Activated CD8-positive, alpha-beta T cell treated with anti-CD3 and anti-CD28 coated beads for 36 hours (primary cell): Measurements from ENCODE around the gene TRIP11. TPM values are rescaled to one million over a fixed set of nuclear protein-coding genes. Genes with fewer than 3 reads are reported as not detected.

Experiments used
- ATAC-seq: fragments of 200-7000 bp; cut with Tn5 transposase; one replicate; pipeline ENCODE4 v1.10.0; 2021; ENCODE audit warnings: mild to moderate bottlenecking, moderate library complexity
- CTCF ChIA-PET: fragments of 350-600 bp; sonication (Branson Sonifier 250); formaldehyde crosslinking; loops from one replicate; lab custom pipeline; 2021; ENCODE audit warnings: antibody characterized with exemption; lab: Charles Lee
- POLR2A ChIA-PET: fragments of 350-600 bp; sonication (Branson Sonifier 250); formaldehyde crosslinking; loops from one replicate; lab custom pipeline; 2021; ENCODE audit warnings: antibody characterized with exemption; lab: Charles Lee
- DNase-seq: peaks from one replicate; pipeline ENCODE4 v3.0.0-alpha.2; 2020
- H3K27ac Mint-ChIP-seq: one replicate; pipeline ENCODE4 v1.8.0; 2021; ENCODE audit warnings: mild to moderate bottlenecking, mixed read lengths
- H3K27me3 Mint-ChIP-seq: one replicate; pipeline ENCODE4 v1.8.0; 2021; ENCODE audit warnings: mixed read lengths
- H3K36me3 Mint-ChIP-seq: one replicate; pipeline ENCODE4 v1.8.0; 2021; ENCODE audit warnings: low read depth, mixed read lengths
- H3K4me1 Mint-ChIP-seq: one replicate; pipeline ENCODE4 v1.8.0; 2021; ENCODE audit warnings: low read depth, mixed read lengths
- H3K4me3 Mint-ChIP-seq: one replicate; pipeline ENCODE4 v1.8.0; 2021; ENCODE audit warnings: mild to moderate bottlenecking, moderate library complexity, mixed read lengths
- H3K9me3 Mint-ChIP-seq: one replicate; pipeline ENCODE4 v1.8.0; 2021; ENCODE audit warnings: mixed read lengths
- CTCF ChIP-seq: fragments of 200-600 bp; IDR thresholded peaks from one replicate; pipeline ENCODE4 v1.8.0; 2022; ENCODE audit warnings: antibody characterized with exemption, mild to moderate bottlenecking
- intact Hi-C: fragments of 100-400 bp; cut with micrococcal nuclease; formaldehyde crosslinking; loops from one replicate; pipeline ENCODE4 v1.10.0; 2022
- total RNA-seq, 2 experiments: library from RNA; stranded (reverse); gene quantifications; one replicate each; pipeline ENCODE4 v1.2.3, GENCODE V29; 2021

TRIP11 gene
- total RNA-seq, 2 experiments from 2014 or later: 33.5 to 35.5 TPM

GRCh38 chr14:91963465-91963864 is 76.4 kb downstream of the TRIP11 start:
- intact Hi-C loops: no loop called here
- ChIA-PET POLR2A (no interaction called here), CTCF (interaction anchor here (1.2 to 1.5 kb wide), 4 partner anchors 12 to 313 kb away, joined by 3 to 4 read pairs (median 4); no protein-coding TSS in a partner anchor)
- H3K4me1 Mint-ChIP-seq: peaks cover 5% of the 10 kb centered on the region
- no peaks in the 10 kb centered on the region for H3K27me3 Mint-ChIP-seq
- no peak for TF ChIP-seq CTCF
- H3K4me3 Mint-ChIP-seq: no peak overlapping the region
- peaks cover 3% of the 10 kb centered on the region for H3K36me3 Mint-ChIP-seq
- ATAC-seq (no peak), DNase-seq (no peak)
- no peaks in the 10 kb centered on the region for H3K9me3 Mint-ChIP-seq
- H3K27ac Mint-ChIP-seq: no peak overlapping the region

GRCh38 chr14:91961297-91962220 is 78.3 kb downstream of the TRIP11 start:
- H3K27me3 Mint-ChIP-seq: no peaks in the 10 kb centered on the region
- TF ChIP-seq CTCF: no peak
- no peak overlapping the region for H3K4me3 Mint-ChIP-seq
- no peaks in the 10 kb centered on the region for H3K9me3 Mint-ChIP-seq
- H3K27ac Mint-ChIP-seq: no peak overlapping the region
- DNase-seq (no peak), ATAC-seq (peak; percentile 13)
- H3K36me3 Mint-ChIP-seq: no peaks in the 10 kb centered on the region
- ChIA-PET CTCF (interaction anchor here (1.2 kb wide), 1 partner anchor 314 kb away, joined by 3 read pairs; no protein-coding TSS in a partner anchor), POLR2A (interaction anchor here (0.9 to 1.2 kb wide), 2 partner anchors 51 to 78 kb away, joined by 3 to 5 read pairs; partner anchors contain the start of gene TRIP11)
- no peaks in the 10 kb centered on the region for H3K4me1 Mint-ChIP-seq
- intact Hi-C loops: no loop called here

- no peaks in the 10 kb centered on the region for H3K9me3 Mint-ChIP-seq
- H3K36me3 Mint-ChIP-seq: no peaks in the 10 kb centered on the region
- no peak overlapping the region for H3K27ac Mint-ChIP-seq
- no peak for DNase-seq
- no peak for ATAC-seq
- H3K27me3 Mint-ChIP-seq: no peaks in the 10 kb centered on the region
- CTCF ChIA-PET: interaction anchor here (1.2 to 2.0 kb wide), 2 partner anchors 39 to 184 kb away, joined by 3 to 6 read pairs; no protein-coding TSS in a partner anchor
- intact Hi-C loops: no loop called here
- no peaks in the 10 kb centered on the region for H3K4me1 Mint-ChIP-seq
- POLR2A ChIA-PET: no interaction called here
- TF ChIP-seq CTCF: no peak
- H3K4me3 Mint-ChIP-seq: no peak overlapping the region
Measured at GRCh38 chr14:91957876-91958313, 82.0 kb downstream of the TRIP11 start.

GRCh38 chr14:91956616-91957015 is 83.2 kb downstream of the TRIP11 start:
- H3K9me3 Mint-ChIP-seq: no peaks in the 10 kb centered on the region
- H3K27me3 Mint-ChIP-seq: no peaks in the 10 kb centered on the region
- H3K36me3 Mint-ChIP-seq: no peaks in the 10 kb centered on the region
- no peak overlapping the region for H3K27ac Mint-ChIP-seq
- intact Hi-C loops: no loop called here
- H3K4me3 Mint-ChIP-seq: no peak overlapping the region
- ATAC-seq (no peak), DNase-seq (no peak)
- ChIA-PET CTCF (interaction anchor here (1.7 kb wide), 1 partner anchor 40 kb away, joined by 3 read pairs; no protein-coding TSS in a partner anchor), POLR2A (no interaction called here)
- no peak for TF ChIP-seq CTCF
- H3K4me1 Mint-ChIP-seq: no peaks in the 10 kb centered on the region

- Mint-ChIP-seq H3K27ac (no peak overlapping the region), H3K4me1 (no peaks in the 10 kb centered on the region), H3K9me3 (no peaks in the 10 kb centered on the region), H3K36me3 (no peaks in the 10 kb centered on the region), H3K4me3 (no peak overlapping the region), H3K27me3 (no peaks in the 10 kb centered on the region)
- intact Hi-C loops: no loop called here
- TF ChIP-seq CTCF: no peak
- POLR2A ChIA-PET: interaction anchor here (0.7 kb wide), 1 partner anchor 50 kb away, joined by 3 read pairs; no protein-coding TSS in a partner anchor
- DNase-seq (no peak), ATAC-seq (no peak)
- CTCF ChIA-PET: no interaction called here
Measured at GRCh38 chr14:91955168-91955567, 84.7 kb downstream of the TRIP11 start.
